ENCODE data around the gene FLT3. TPM values are rescaled to one million over a fixed set of nuclear protein-coding genes. Genes with fewer than 3 reads are reported as not detected.
"Not testable (repeated sequence)": the region's sequence is repeated elsewhere in the genome, so short reads cannot be mapped to it uniquely, and the experiment has no call there.

FLT3 gene
- polyA plus RNA-seq, 1 donor, result 0.22 TPM

GRCh38 chr13:28099396-28100149 is 803 bp downstream of the FLT3 start:
- no peak for DNase-seq

GRCh38 chr13:28097503-28097902 is 2.9 kb downstream of the FLT3 start:
- no peak for DNase-seq

- DNase-seq, result no peak
These were observed 6.1 kb downstream of the FLT3 start for GRCh38 chr13:28094306-28094705.

GRCh38 chr13:28093881-28094280 is 6.5 kb downstream of the FLT3 start:
- DNase-seq, result no peak

GRCh38 chr13:28092431-28092830 is 7.9 kb downstream of the FLT3 start:
- DNase-seq, result no peak

GRCh38 chr13:28089065-28089464 is 11.3 kb downstream of the FLT3 start:
- no peak for DNase-seq

- DNase-seq, result not testable (repeated sequence)
These were observed 22.6 kb downstream of the FLT3 start for GRCh38 chr13:28077820-28078219.

- no peak for DNase-seq
These were observed 23.1 kb downstream of the FLT3 start for GRCh38 chr13:28077231-28077630.

GRCh38 chr13:28071424-28071823 is 29.0 kb downstream of the FLT3 start:
- no peak for DNase-seq

- no peak for DNase-seq
These were observed 32.9 kb downstream of the FLT3 start for GRCh38 chr13:28067491-28067890.

GRCh38 chr13:28058866-28059613 is 41.3 kb downstream of the FLT3 start:
- no peak for DNase-seq

- no peak for DNase-seq
These were observed 43.2 kb downstream of the FLT3 start for GRCh38 chr13:28056970-28057712.

- no peak for DNase-seq
These were observed 44.0 kb downstream of the FLT3 start for GRCh38 chr13:28056426-28056825.

GRCh38 chr13:28055357-28055756 is 45.0 kb downstream of the FLT3 start:
- no peak for DNase-seq

- DNase-seq, result no peak
These were observed 47.4 kb downstream of the FLT3 start for GRCh38 chr13:28052945-28053344.

GRCh38 chr13:28049880-28050875 is 50.2 kb downstream of the FLT3 start:
- DNase-seq, result no peak

- DNase-seq, result no peak
These were observed 51.2 kb downstream of the FLT3 start for GRCh38 chr13:28049215-28049614.

- DNase-seq, result no peak
These were observed 51.6 kb downstream of the FLT3 start for GRCh38 chr13:28048768-28049167.

GRCh38 chr13:28047757-28048388 is 52.5 kb downstream of the FLT3 start:
- no peak for DNase-seq

GRCh38 chr13:28046981-28047380 is 53.4 kb downstream of the FLT3 start:
- DNase-seq, result no peak

GRCh38 chr13:28045861-28046260 is 54.5 kb downstream of the FLT3 start:
- DNase-seq, result no peak

All from left kidney (tissue), 2 donors.